Vagina (tissue), 2 donors: ENCODE data around the gene CYBC1. TPM values are rescaled to one million over a fixed set of nuclear protein-coding genes. Genes with fewer than 3 reads are reported as not detected.

ENCODE experiments used
- DNase-seq, 2 donors: peaks; one replicate each; pipeline ENCODE4 v3.0.0-alpha.2; 2017; ENCODE audit errors: extremely low spot score in 2 of 2
- H3K27ac ChIP-seq: fragments of 200-600 bp; sonication (generic); one replicate; pipeline ENCODE4 v1.5.1; 2019
- H3K27me3 ChIP-seq: fragments of 200-600 bp; sonication (generic); one replicate; pipeline ENCODE4 v1.5.1; 2019
- H3K36me3 ChIP-seq, 2 donors: fragments of 200-600 bp; sonication (generic); one replicate each; pipeline ENCODE4 v1.5.1; 2017 to 2019
- H3K4me1 ChIP-seq: fragments of 200-600 bp; sonication (generic); one replicate; pipeline ENCODE4 v1.5.1; 2019
- H3K4me3 ChIP-seq, 2 donors: fragments of 200-600 bp; sonication (generic); 1 replicate in 1 of 2; 2 replicates in 1 of 2; pipeline ENCODE4 v1.5.1; 2016 to 2019
- H3K9me3 ChIP-seq: fragments of 200-600 bp; sonication (generic); one replicate; pipeline ENCODE4 v1.5.1; 2019
- POLR2A ChIP-seq, 2 donors: fragments of 450-650 bp; IDR thresholded peaks; one replicate each; pipeline ENCODE4 v1.6.1; 2017; ENCODE audit warnings: antibody characterized with exemption in 2 of 2, mild to moderate bottlenecking in 2 of 2, moderate library complexity in 2 of 2
- POLR2AphosphoS5 ChIP-seq, 2 donors: sonication (generic); formaldehyde crosslinking; IDR thresholded peaks; one replicate each; pipeline ENCODE4 v1.9.0; 2017; ENCODE audit warnings: antibody characterized with exemption in 2 of 2, mild to moderate bottlenecking in 2 of 2, low read depth in 1 of 2; ENCODE audit not compliant: insufficient read depth in 1 of 2
- intact Hi-C: fragments of 100-400 bp; cut with DNase I; formaldehyde crosslinking; loops from one replicate; pipeline ENCODE4 v1.15.1; 2023
- total RNA-seq: library from RNA; depleted of rRNA; stranded (reverse); fragments of >200 nt; gene quantifications from one replicate; pipeline ENCODE4 v1.2.3, GENCODE V29; 2016
- TF ChIP-seq, protein P1 (sequence below), 3 experiments: fragments of 450-650 bp in 2 of 3; fragments of 200-600 bp in 1 of 3; sonication (generic) in 1 of 3; IDR thresholded peaks; one replicate each; pipeline ENCODE4 v1.5.1; 2017 to 2019; ENCODE audit warnings: antibody characterized with exemption in 3 of 3, mild to moderate bottlenecking in 2 of 3, moderate library complexity in 2 of 3

CYBC1 gene
- total RNA-seq, 1 donor from 2014 or later, result 51.6 TPM

DNA sequence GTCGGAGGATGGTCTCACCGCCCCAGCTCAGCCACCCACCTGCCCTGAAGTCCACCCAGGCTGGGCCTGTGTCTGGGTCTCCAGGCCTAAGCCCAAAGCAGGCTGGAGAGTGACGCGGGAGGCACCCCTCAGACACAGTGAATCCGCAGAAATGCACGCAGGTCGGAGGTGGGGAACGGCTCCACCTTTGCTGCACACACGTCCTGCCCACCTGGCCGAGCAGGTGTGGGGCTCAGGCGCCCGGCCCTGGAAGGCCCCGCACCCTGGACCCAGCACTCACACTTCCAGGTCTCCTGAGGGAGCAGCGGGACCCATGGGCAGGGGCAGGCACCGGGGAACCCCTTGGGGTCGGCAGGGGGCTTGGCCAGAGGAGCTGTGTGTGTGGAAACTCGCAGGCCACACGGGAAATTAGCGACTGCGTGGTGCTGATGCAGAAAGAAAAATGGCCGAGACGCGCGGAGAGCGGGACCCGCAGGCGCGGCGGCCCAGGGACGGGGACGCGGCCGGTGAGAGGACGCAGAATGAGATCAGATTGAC, 10.7 kb downstream of the CYBC1 start:
- peaks cover 0 to 18% of the 10 kb centered on the region in 2 donors for H3K36me3 ChIP-seq
- no peak for DNase-seq
- intact Hi-C loops, result no loop called here
- no peaks in the 10 kb centered on the region for H3K27me3 ChIP-seq
- TF ChIP-seq, protein P1, sequence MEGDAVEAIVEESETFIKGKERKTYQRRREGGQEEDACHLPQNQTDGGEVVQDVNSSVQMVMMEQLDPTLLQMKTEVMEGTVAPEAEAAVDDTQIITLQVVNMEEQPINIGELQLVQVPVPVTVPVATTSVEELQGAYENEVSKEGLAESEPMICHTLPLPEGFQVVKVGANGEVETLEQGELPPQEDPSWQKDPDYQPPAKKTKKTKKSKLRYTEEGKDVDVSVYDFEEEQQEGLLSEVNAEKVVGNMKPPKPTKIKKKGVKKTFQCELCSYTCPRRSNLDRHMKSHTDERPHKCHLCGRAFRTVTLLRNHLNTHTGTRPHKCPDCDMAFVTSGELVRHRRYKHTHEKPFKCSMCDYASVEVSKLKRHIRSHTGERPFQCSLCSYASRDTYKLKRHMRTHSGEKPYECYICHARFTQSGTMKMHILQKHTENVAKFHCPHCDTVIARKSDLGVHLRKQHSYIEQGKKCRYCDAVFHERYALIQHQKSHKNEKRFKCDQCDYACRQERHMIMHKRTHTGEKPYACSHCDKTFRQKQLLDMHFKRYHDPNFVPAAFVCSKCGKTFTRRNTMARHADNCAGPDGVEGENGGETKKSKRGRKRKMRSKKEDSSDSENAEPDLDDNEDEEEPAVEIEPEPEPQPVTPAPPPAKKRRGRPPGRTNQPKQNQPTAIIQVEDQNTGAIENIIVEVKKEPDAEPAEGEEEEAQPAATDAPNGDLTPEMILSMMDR (IDR thresholded peaks at IDR 0.05), result no peak
- no peak for TF ChIP-seq POLR2AphosphoS5 (IDR thresholded peaks at IDR 0.05; ENCODE audit: insufficient read depth in 1 of 2, low read depth in 1 of 2)
- TF ChIP-seq POLR2A (IDR thresholded peaks at IDR 0.05), result no peak
- no peaks in the 10 kb centered on the region for H3K9me3 ChIP-seq
- no peaks in the 10 kb centered on the region for H3K4me1 ChIP-seq
- no peak overlapping the region for H3K27ac ChIP-seq
- no peak overlapping the region for H3K4me3 ChIP-seq

DNA sequence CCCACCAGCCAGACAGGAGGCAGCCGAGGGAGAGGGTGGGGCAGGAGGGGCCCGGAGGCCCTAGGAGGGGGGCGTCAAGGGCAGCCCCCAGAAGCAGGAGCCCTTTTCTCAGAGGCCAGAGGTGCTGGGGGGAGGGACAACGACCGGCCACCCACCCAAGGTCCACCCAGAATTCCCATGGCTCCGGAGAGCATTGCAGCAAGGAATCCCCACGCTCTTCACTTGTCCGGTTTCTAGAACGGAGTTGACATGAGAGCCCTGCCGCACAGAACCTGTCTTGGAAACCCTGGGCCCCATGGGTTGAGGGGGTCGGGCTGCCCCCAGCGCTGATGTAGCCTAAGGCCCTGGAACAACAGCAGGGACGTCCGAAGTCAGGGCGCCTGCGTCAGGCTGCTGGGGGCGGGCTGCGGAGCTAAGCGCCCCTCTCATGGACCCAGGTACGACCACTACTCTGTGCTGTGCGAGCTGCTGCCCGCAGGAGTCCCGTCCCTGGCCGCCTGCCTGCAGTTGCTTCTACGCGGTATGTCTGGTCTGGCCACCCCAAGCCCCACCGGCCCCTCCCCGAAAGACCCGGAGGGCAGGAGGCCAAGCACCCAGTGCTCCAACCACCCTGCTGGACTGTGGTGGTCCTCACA, 11.2 kb downstream of the CYBC1 start:
- Histone ChIP-seq H3K4me3 (no peak overlapping the region), H3K9me3 (no peaks in the 10 kb centered on the region), H3K4me1 (no peaks in the 10 kb centered on the region), H3K36me3 (peaks cover 0 to 18% of the 10 kb centered on the region in 2 donors), H3K27ac (no peak overlapping the region), H3K27me3 (no peaks in the 10 kb centered on the region)
- intact Hi-C loops, result no loop called here
- DNase-seq, result no peak
- TF ChIP-seq, protein P1 (IDR thresholded peaks at IDR 0.05), result no peak

DNA sequence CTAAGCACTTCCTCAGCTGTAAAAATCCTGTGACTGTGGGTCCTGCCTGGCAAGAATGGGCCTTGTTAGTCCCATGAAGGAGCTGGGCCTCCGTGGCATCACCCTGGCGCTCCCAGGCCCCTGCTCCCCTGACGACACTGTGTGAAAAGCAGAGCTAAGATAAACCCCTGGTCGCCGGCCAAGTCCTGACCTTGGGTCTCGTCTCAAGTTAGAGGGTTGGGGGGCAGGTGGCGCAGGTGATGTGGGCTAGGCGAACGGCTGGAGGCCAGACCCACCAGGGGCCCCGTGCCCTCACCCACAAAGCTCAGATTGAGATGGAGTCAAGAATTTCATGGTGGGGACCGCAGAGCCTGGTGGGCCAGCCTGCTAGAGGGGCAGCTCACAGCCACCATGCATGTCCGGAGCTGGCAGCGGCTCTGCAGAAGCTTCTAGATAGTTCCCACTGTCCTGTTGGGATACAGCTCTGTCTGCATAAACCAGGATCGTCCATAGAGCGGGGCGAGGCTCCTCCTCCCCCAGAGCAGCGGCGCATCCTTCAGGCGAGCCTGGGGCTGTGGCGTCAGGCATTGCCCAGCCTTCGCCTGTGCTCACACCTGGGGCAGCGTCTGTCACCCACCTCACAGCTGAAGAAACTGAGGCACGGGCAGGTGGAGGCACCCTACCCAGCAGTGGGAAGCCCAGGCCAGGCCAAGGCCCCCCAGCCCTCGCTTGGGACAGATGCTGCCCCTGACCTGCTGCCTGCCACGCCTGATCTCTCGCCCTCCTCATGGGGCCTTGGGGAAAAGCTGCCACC, 12.0 kb downstream of the CYBC1 start:
- Histone ChIP-seq H3K4me1 (no peaks in the 10 kb centered on the region), H3K27me3 (no peaks in the 10 kb centered on the region), H3K9me3 (no peaks in the 10 kb centered on the region), H3K4me3 (no peak overlapping the region), H3K36me3 (peaks cover 0 to 18% of the 10 kb centered on the region in 2 donors), H3K27ac (no peak overlapping the region)
- intact Hi-C loops, result no loop called here
- DNase-seq, result no peak
- TF ChIP-seq, protein P1 (IDR thresholded peaks at IDR 0.05), result no peak
- no peak for TF ChIP-seq POLR2AphosphoS5 (IDR thresholded peaks at IDR 0.05; ENCODE audit: insufficient read depth in 1 of 2, low read depth in 1 of 2)
- no peak for TF ChIP-seq POLR2A (IDR thresholded peaks at IDR 0.05)

DNA sequence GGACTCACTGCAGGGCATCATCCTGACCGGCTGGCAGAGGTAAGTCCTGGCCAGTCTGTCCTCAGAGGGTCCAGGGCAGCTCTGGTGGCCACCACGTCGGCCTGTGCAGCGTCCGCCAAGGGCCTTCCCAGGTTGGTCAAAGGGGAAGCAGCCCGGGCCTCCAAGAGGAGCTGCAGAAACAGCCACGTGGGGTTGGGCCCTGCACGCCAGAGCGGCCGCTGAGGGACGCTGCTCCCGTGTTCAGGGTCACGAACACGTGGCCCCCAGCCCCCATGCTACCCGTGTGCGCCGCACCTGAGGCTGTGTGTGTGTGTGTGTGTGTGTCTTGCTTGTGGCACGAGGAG, 13.3 kb downstream of the CYBC1 start:
- Histone ChIP-seq H3K27me3 (no peaks in the 10 kb centered on the region), H3K36me3 (peaks cover 0 to 18% of the 10 kb centered on the region in 2 donors), H3K9me3 (no peaks in the 10 kb centered on the region), H3K4me1 (no peaks in the 10 kb centered on the region), H3K4me3 (no peak overlapping the region), H3K27ac (no peak overlapping the region)
- DNase-seq, result no peak
- TF ChIP-seq POLR2AphosphoS5 (IDR thresholded peaks at IDR 0.05; ENCODE audit: insufficient read depth in 1 of 2, low read depth in 1 of 2) (no peak), POLR2A (IDR thresholded peaks at IDR 0.05) (no peak)
- TF ChIP-seq, protein P1 (IDR thresholded peaks at IDR 0.05), result no peak
- intact Hi-C loops, result no loop called here
